ENCODE measurements around the gene SCAPER.

GRCh38 chr15:76863123-76863522 is 42.0 kb downstream of the SCAPER start:
- TF ChIP-seq CTCF (tag by site-specific recombination; IDR thresholded peaks at IDR 0.05) (no peak), KLF16 (tag by site-specific recombination; IDR thresholded peaks at IDR 0.05) (no peak), ZBTB20 (tag by site-specific recombination; IDR thresholded peaks at IDR 0.05) (no peak), ZNF37A (tag by site-specific recombination; IDR thresholded peaks at IDR 0.05) (no peak), ZNF837 (tag by site-specific recombination; IDR thresholded peaks at IDR 0.05) (no peak), ATF2 (tag by site-specific recombination; IDR thresholded peaks at IDR 0.05; ENCODE audit: low read depth) (no peak), ZNF274 (IDR thresholded peaks at IDR 0.05; ENCODE audit: low read length) (no peak), ZNF274 (tag by site-specific recombination; IDR thresholded peaks at IDR 0.05; ENCODE audit: borderline replicate concordance) (no peak), REST (tag by site-specific recombination; IDR thresholded peaks at IDR 0.05) (no peak), ZNF140 (tag by site-specific recombination; IDR thresholded peaks at IDR 0.05) (no peak), YY1 (tag by site-specific recombination; IDR thresholded peaks at IDR 0.05) (no peak), GLI2 (tag by site-specific recombination; IDR thresholded peaks at IDR 0.05; ENCODE audit: borderline replicate concordance, low read depth) (no peak)

Measured in HEK293 (cell line).